Uterus (tissue), 4 donors: ENCODE data around the gene CERS4. TPM values are rescaled to one million over a fixed set of nuclear protein-coding genes. Genes with fewer than 3 reads are reported as not detected.
"Not testable (repeated sequence)": the region's sequence is repeated elsewhere in the genome, so short reads cannot be mapped to it uniquely, and the experiment has no call there.

ENCODE experiments used
- DNase-seq, 2 donors: peaks; one replicate each; pipeline ENCODE4 v3.0.0-alpha.2; 2019 to 2020
- H3K27ac ChIP-seq, 2 donors: fragments of 200-600 bp; sonication (generic); 1 replicate in 1 of 2; 2 replicates in 1 of 2; pipeline ENCODE4 v1.5.1; 2016 to 2018
- H3K27me3 ChIP-seq, 2 donors: fragments of 200-600 bp; sonication (generic); one replicate each; pipeline ENCODE4 v1.5.1; 2018 to 2019; ENCODE audit warnings: control low read depth in 1 of 2
- H3K36me3 ChIP-seq, 2 donors: fragments of 200-600 bp; sonication (generic); one replicate each; pipeline ENCODE4 v1.5.1; 2019; ENCODE audit warnings: control low read depth in 1 of 2
- H3K4me1 ChIP-seq, 2 donors: fragments of 200-600 bp; sonication (generic); one replicate each; pipeline ENCODE4 v1.5.1; 2018 to 2019; ENCODE audit warnings: control low read depth in 1 of 2
- H3K4me3 ChIP-seq, 2 donors: fragments of 200-600 bp; sonication (generic); 1 replicate in 1 of 2; 2 replicates in 1 of 2; pipeline ENCODE4 v1.5.1; 2018 to 2019; ENCODE audit warnings: mild to moderate bottlenecking in 1 of 2
- H3K9me3 ChIP-seq, 2 donors: fragments of 200-600 bp; sonication (generic); one replicate each; pipeline ENCODE4 v1.5.1; 2019; ENCODE audit warnings: control low read depth in 1 of 2
- CTCF ChIP-seq, 4 experiments: fragments of 200-600 bp in 2 of 4; fragments of 450-650 bp in 2 of 4; sonication (generic) in 2 of 4; IDR thresholded peaks; one replicate each; pipeline ENCODE4 v1.5.1; 2016 to 2019; ENCODE audit warnings: antibody characterized with exemption in 4 of 4, mild to moderate bottlenecking in 2 of 4, moderate library complexity in 1 of 4
- POLR2A ChIP-seq, 2 donors: fragments of 450-650 bp; IDR thresholded peaks; one replicate each; pipeline ENCODE4 v1.6.1; 2016; ENCODE audit warnings: antibody characterized with exemption in 2 of 2, mild to moderate bottlenecking in 1 of 2, moderate library complexity in 1 of 2
- intact Hi-C: fragments of 100-400 bp; cut with DNase I; formaldehyde crosslinking; loops from one replicate; pipeline ENCODE4 v1.15.1; 2023; ENCODE audit warnings: low total_unique reads
- total RNA-seq, 4 donors: library from RNA; depleted of rRNA in 3 of 4; stranded (reverse); fragments of >200 nt in 3 of 4; gene quantifications; one replicate each; pipeline versions ENCODE4 v1.1.0 to v1.2.4, GENCODE V29; 2014 to 2023
- donor health status: DM: yes; HTN: yes; CAD: no.

The CERS4 gene
- total RNA-seq, 4 donors from 2014 or later, result 37.1 to 60.8 (median 38.7) TPM

DNA sequence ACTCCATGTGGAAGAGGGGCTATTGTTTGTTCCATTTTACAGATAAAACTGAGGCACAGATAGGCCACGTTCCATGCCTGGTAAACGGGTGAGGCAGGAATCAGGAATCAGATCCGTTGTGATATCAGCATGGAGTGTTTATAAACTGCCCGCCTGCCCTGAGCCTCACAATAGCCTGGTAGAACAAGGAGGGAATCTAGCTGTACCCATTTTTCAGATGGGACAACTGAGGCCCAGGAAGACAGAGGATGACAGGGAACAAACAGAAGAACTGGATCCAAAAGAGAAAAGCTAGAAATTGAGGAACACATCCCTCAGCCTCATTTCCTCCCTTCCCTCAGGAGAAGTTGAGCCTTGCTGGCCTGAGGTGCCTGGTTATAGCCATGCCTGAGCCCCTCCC, 32.5 kb downstream of the CERS4 start:
- Histone ChIP-seq H3K9me3 (peaks cover 0 to 6% of the 10 kb centered on the region in 2 donors), H3K4me3 (no peak overlapping the region), H3K27me3 (no peaks in the 10 kb centered on the region), H3K4me1 (no peaks in the 10 kb centered on the region), H3K36me3 (no peaks in the 10 kb centered on the region), H3K27ac (no peak overlapping the region)
- DNase-seq, result no peak
- no peak for TF ChIP-seq POLR2A (IDR thresholded peaks at IDR 0.05)
- no peak for TF ChIP-seq CTCF (IDR thresholded peaks at IDR 0.05)
- intact Hi-C loops, result no loop called here

- Histone ChIP-seq H3K27ac (no peak overlapping the region), H3K36me3 (no peaks in the 10 kb centered on the region), H3K9me3 (peaks cover 0 to 6% of the 10 kb centered on the region in 2 donors), H3K4me1 (no peaks in the 10 kb centered on the region), H3K27me3 (no peaks in the 10 kb centered on the region), H3K4me3 (no peak overlapping the region)
- intact Hi-C loops, result no loop called here
- TF ChIP-seq POLR2A (IDR thresholded peaks at IDR 0.05) (no peak), CTCF (IDR thresholded peaks at IDR 0.05) (no peak)
- no peak for DNase-seq
Measured at GRCh38 chr19:8242211-8242821, 33.1 kb downstream of the CERS4 start.

DNA sequence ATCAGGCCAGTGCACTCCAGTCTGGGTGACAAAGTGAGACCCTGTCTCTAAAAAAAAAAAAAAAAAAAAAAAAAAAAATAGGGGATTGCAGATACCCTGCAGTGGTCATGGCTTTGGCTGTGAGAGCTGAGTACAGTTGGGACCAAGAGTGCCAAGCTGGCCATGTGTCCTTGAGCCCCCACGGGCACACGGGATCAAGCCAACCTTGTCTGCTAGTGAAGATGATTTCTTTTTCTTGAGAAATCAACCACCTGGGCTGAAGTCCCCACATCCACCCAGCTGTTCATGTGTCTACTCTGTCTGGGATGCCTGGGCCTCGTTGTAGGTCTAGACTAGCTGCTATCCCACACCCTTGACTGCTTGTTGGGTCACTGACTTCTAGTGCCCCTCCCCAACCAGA, 34.0 kb downstream of the CERS4 start:
- DNase-seq, result no peak
- intact Hi-C loops, result no loop called here
- Histone ChIP-seq H3K4me1 (no peaks in the 10 kb centered on the region), H3K9me3 (peaks cover 0 to 6% of the 10 kb centered on the region in 2 donors), H3K4me3 (no peak overlapping the region), H3K27ac (no peak overlapping the region), H3K27me3 (no peaks in the 10 kb centered on the region), H3K36me3 (no peaks in the 10 kb centered on the region)
- TF ChIP-seq CTCF (IDR thresholded peaks at IDR 0.05) (no peak), POLR2A (IDR thresholded peaks at IDR 0.05) (no peak)

DNA sequence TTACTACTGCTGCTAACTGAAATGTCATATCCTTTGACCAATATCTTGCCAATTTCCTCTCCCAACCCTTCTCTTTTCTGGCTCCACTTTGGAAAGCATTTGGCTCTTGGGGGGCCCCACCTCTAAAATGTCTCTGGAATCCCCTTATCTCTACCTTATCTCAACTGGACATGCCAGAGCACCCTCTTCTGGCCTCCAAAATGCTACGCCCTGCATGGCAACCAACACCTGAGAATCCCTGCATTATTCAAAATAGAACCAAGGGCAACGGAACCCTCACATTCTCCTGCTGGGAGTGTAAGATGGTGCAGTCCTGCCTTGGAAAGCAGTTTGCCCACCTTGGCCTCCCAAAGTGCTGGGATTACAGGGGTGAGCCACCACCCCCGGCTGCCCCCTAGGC, 35.3 kb downstream of the CERS4 start:
- Histone ChIP-seq H3K36me3 (no peaks in the 10 kb centered on the region), H3K4me3 (no peak overlapping the region), H3K27me3 (no peaks in the 10 kb centered on the region), H3K27ac (no peak overlapping the region), H3K4me1 (no peaks in the 10 kb centered on the region), H3K9me3 (peaks cover 0 to 6% of the 10 kb centered on the region in 2 donors)
- no peak for TF ChIP-seq CTCF (IDR thresholded peaks at IDR 0.05)
- no peak for TF ChIP-seq POLR2A (IDR thresholded peaks at IDR 0.05)
- no peak for DNase-seq
- intact Hi-C loops, result no loop called here

- TF ChIP-seq CTCF (IDR thresholded peaks at IDR 0.05) (no peak), POLR2A (IDR thresholded peaks at IDR 0.05) (no peak)
- H3K27me3 ChIP-seq, result no peaks in the 10 kb centered on the region
- intact Hi-C loops, result no loop called here
- no peaks in the 10 kb centered on the region for H3K36me3 ChIP-seq
- H3K4me1 ChIP-seq, result peaks cover 0 to 7% of the 10 kb centered on the region in 2 donors
- no peak overlapping the region for H3K4me3 ChIP-seq
- no peak overlapping the region for H3K27ac ChIP-seq
- DNase-seq, result no peak
- peaks cover 0 to 6% of the 10 kb centered on the region in 2 donors for H3K9me3 ChIP-seq
Measured at GRCh38 chr19:8245869-8246835, 37.0 kb downstream of the CERS4 start.

DNA sequence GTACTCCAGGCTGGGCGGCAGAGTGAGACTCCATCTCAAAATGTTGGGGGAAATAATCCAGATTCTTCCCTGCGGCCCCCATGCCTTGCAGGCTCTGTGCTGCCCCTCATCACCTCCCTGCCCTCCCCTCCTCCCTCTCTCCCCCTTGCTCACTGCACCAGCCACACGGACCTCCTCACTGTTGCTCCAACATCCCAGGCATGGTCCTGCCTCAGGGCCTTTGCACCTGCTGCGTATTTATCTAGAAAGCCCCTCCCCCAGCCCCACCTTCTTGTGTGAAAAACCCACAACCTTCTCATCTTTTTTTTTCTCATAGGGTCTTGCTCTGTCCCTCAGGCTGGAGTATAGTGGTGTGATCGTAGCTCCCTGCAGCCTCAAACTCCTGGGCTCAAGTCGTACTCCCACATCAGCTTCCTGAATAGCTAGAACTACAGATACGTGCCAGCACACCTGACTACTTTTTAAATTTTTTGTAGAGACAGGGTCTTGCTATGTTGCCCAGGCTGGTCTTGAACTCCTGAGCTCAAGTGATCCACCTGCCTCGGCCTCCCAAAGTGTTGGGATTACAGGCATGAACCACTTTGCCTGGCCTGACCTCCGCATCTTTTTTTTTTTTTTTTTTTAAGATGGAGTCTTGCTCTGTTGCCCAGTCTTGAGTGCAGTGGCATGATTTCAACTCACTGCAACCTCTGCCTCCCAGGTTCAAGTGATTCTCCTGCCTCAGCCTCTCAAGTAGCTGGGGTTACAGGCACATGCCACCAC, 38.1 kb downstream of the CERS4 start:
- H3K27ac ChIP-seq, H3K4me3 ChIP-seq, H3K36me3 ChIP-seq, H3K27me3 ChIP-seq, DNase-seq, intact Hi-C loops, H3K9me3 ChIP-seq: not testable (repeated sequence)
- H3K4me1 ChIP-seq, result peaks cover 0 to 10% of the 10 kb centered on the region in 2 donors
